Keratinocyte (primary cell): Measurements from ENCODE around the gene SPOCK1. TPM values are rescaled to one million over a fixed set of nuclear protein-coding genes. Genes with fewer than 3 reads are reported as not detected.

ENCODE experiments used
- DNase-seq: peaks from one replicate; pipeline ENCODE4 v3.0.0-alpha.2; 2011; ENCODE audit warnings: low read depth, missing footprints, low spot score
- FAIRE-seq: peaks from 2 replicates; lab custom pipeline; 2011; peaks lifted over from hg19 to GRCh38; lab: Jason Lieb, UNC
- H2AFZ ChIP-seq: 2 replicates; pipeline ENCODE4 v1.6.0; 2012; ENCODE audit warnings: low read length, control low read depth, inconsistent platforms; ENCODE audit not compliant: control insufficient read depth
- H3K27ac ChIP-seq: 2 replicates; pipeline ENCODE4 v1.5.1; 2011; ENCODE audit warnings: low read length; ENCODE audit not compliant: control insufficient read depth, insufficient read depth
- H3K27me3 ChIP-seq: 3 replicates; pipeline ENCODE4 v1.6.0; 2011; ENCODE audit warnings: low read length; ENCODE audit not compliant: control insufficient read depth, insufficient read depth; ENCODE audit errors: extremely low read depth
- H3K36me3 ChIP-seq, 2 experiments: 2 replicates in 1 of 2; 3 replicates in 1 of 2; pipeline ENCODE4 v1.5.1; 2011; ENCODE audit warnings: low read length in 2 of 2, mild to moderate bottlenecking in 1 of 2; ENCODE audit not compliant: control insufficient read depth in 2 of 2, insufficient read depth in 2 of 2; ENCODE audit errors: extremely low read depth in 1 of 2
- H3K4me1 ChIP-seq: 3 replicates; pipeline ENCODE4 v1.5.1; 2011; ENCODE audit warnings: low read length; ENCODE audit not compliant: control insufficient read depth, insufficient read depth; ENCODE audit errors: extremely low read depth
- H3K4me2 ChIP-seq: 3 replicates; pipeline ENCODE4 v1.6.0; 2011; ENCODE audit warnings: low read depth, low read length; ENCODE audit not compliant: control insufficient read depth, insufficient read depth; ENCODE audit errors: extremely low read depth
- H3K4me3 ChIP-seq, 3 experiments: fragments of 200-600 bp in 1 of 3; sonication (generic) in 1 of 3; 2 replicates in 2 of 3; 3 replicates in 1 of 3; pipeline ENCODE4 v1.5.1; 2011 to 2016; ENCODE audit warnings: low read length in 3 of 3, mild to moderate bottlenecking in 3 of 3, control low read depth in 2 of 3, inconsistent platforms in 1 of 3, low read depth in 1 of 3, mixed read lengths in 1 of 3, mixed run types in 1 of 3, moderate library complexity in 1 of 3; ENCODE audit not compliant: control insufficient read depth in 2 of 3, insufficient read depth in 2 of 3; ENCODE audit errors: extremely low read depth in 1 of 3
- H3K79me2 ChIP-seq: 2 replicates; pipeline ENCODE4 v1.6.0; 2012; ENCODE audit warnings: low read length; ENCODE audit not compliant: control insufficient read depth, insufficient read depth
- H3K9ac ChIP-seq: 3 replicates; pipeline ENCODE4 v1.6.0; 2011; ENCODE audit warnings: low read length; ENCODE audit not compliant: control insufficient read depth, insufficient read depth; ENCODE audit errors: extremely low read depth
- H3K9me1 ChIP-seq: 3 replicates; pipeline ENCODE4 v1.6.0; 2011; ENCODE audit warnings: low read length; ENCODE audit not compliant: control insufficient read depth, insufficient read depth; ENCODE audit errors: extremely low read depth
- H3K9me3 ChIP-seq: 2 replicates; pipeline ENCODE4 v1.5.1; 2012; ENCODE audit warnings: low read depth, low read length; ENCODE audit not compliant: control insufficient read depth
- H4K20me1 ChIP-seq: 3 replicates; pipeline ENCODE4 v1.6.0; 2011; ENCODE audit warnings: low read length; ENCODE audit not compliant: control insufficient read depth, insufficient read depth; ENCODE audit errors: extremely low read depth
- CTCF ChIP-seq, 3 experiments: IDR thresholded peaks in 1 of 3; conservative IDR thresholded peaks in 1 of 3; optimal IDR thresholded peaks in 1 of 3; 2 replicates in 2 of 3; 3 replicates in 1 of 3; pipeline versions ENCODE3 to v1.5.1; 2011; ENCODE audit warnings: low read length in 3 of 3, mild to moderate bottlenecking in 3 of 3, moderate library complexity in 2 of 3, control low read depth in 1 of 3, inconsistent platforms in 1 of 3; ENCODE audit not compliant: insufficient read depth in 2 of 3; ENCODE audit errors: extremely low read depth in 1 of 3
- EZH2 ChIP-seq: IDR thresholded peaks from one replicate; pipeline ENCODE4 v1.6.1; 2012; ENCODE audit warnings: inconsistent platforms, mild to moderate bottlenecking, low read length, moderate library complexity
- dilution Hi-C: fragments of 300-500 bp; cut with MboI; formaldehyde crosslinking; loops from one replicate; pipeline ENCODE4 v1.7.0; 2020; ENCODE audit warnings: low sequenced_read_pairs; ENCODE audit not compliant: extremely low pct_ligation_motif_present
- polyA plus RNA-seq, 5 experiments: library from polyadenylated mRNA; depleted of rRNA in 3 of 5; stranded (reverse) in 3 of 5; stranded (forward) in 1 of 5; unstranded in 1 of 5; fragments of >200 nt; gene quantifications; 1 replicate in 1 of 5; 2 replicates in 3 of 5; 3 replicates in 1 of 5; pipeline versions ENCODE4 v1.2.1 to v1.2.3, GENCODE V29; 2011 to 2012; ENCODE audit warnings: missing spikeins in 2 of 5, low read depth in 1 of 5, low replicate concordance in 1 of 5

SPOCK1 gene
- polyA plus RNA-seq, 1 donor (not counting 4 experiments of a cell fraction or from before 2014, with no cell fraction given) = 5.5 TPM

- dilution Hi-C loops = no loop called here
- H2AFZ ChIP-seq = no peak overlapping the region
- no peaks in the 10 kb centered on the region for H4K20me1 ChIP-seq
- no peaks in the 10 kb centered on the region for H3K9me1 ChIP-seq
- H3K4me2 ChIP-seq = no peak overlapping the region
- no peak overlapping the region for H3K9ac ChIP-seq
- H3K36me3 ChIP-seq = no peaks in the 10 kb centered on the region
- TF ChIP-seq CTCF (optimal IDR thresholded peaks at IDR 0.05 in 1 of 3, IDR thresholded peaks at IDR 0.05 in 1 of 3, conservative IDR thresholded peaks at IDR 0.05 in 1 of 3; ENCODE audit: extremely low read depth in 1 of 3, insufficient read depth in 2 of 3, low read length in 3 of 3) (no peak), EZH2 (no peak)
- FAIRE-seq (no peak), DNase-seq (no peak)
- no peak overlapping the region for H3K4me3 ChIP-seq
- no peaks in the 10 kb centered on the region for H3K27me3 ChIP-seq
- no peaks in the 10 kb centered on the region for H3K9me3 ChIP-seq
- no peak overlapping the region for H3K27ac ChIP-seq
- H3K79me2 ChIP-seq = no peaks in the 10 kb centered on the region
- peaks cover 30% of the 10 kb centered on the region for H3K4me1 ChIP-seq
Measured at GRCh38 chr5:137147346-137147745, 351.8 kb downstream of the SPOCK1 start.

- dilution Hi-C loops = no loop called here
- H3K4me2 ChIP-seq = peak overlapping the region; percentile 77
- FAIRE-seq (peak; percentile 100), DNase-seq (peak; percentile 95)
- peak overlapping the region; percentile 9 to 49 (median 30) for H3K4me3 ChIP-seq
- no peaks in the 10 kb centered on the region for H3K9me3 ChIP-seq
- H3K36me3 ChIP-seq = no peaks in the 10 kb centered on the region
- no peaks in the 10 kb centered on the region for H3K27me3 ChIP-seq
- H3K4me1 ChIP-seq = peaks cover 39% of the 10 kb centered on the region
- peak overlapping the region; percentile 86 for H3K27ac ChIP-seq
- H3K9ac ChIP-seq = peak overlapping the region; percentile 74
- H4K20me1 ChIP-seq = no peaks in the 10 kb centered on the region
- H2AFZ ChIP-seq = peak overlapping the region; percentile 74
- no peaks in the 10 kb centered on the region for H3K9me1 ChIP-seq
- H3K79me2 ChIP-seq = no peaks in the 10 kb centered on the region
- no peak for TF ChIP-seq EZH2
- no peak for TF ChIP-seq CTCF (optimal IDR thresholded peaks at IDR 0.05 in 1 of 3, IDR thresholded peaks at IDR 0.05 in 1 of 3, conservative IDR thresholded peaks at IDR 0.05 in 1 of 3; ENCODE audit: extremely low read depth in 1 of 3, insufficient read depth in 2 of 3, low read length in 3 of 3)
Measured at GRCh38 chr5:137146402-137146890, 352.7 kb downstream of the SPOCK1 start.
